IgD-negative memory B cell (primary cell): ENCODE measurements around the gene TNK2. TPM values are rescaled to one million over a fixed set of nuclear protein-coding genes. Genes with fewer than 3 reads are reported as not detected.

Source experiments
- H3K27ac Mint-ChIP-seq, 3 donors: one replicate each; pipeline ENCODE4 v1.8.0; 2020 to 2022; ENCODE audit warnings: mild to moderate bottlenecking in 3 of 3, mixed read lengths in 3 of 3, moderate library complexity in 1 of 3
- H3K27me3 Mint-ChIP-seq: one replicate; pipeline ENCODE4 v1.8.0; 2021; ENCODE audit warnings: mixed read lengths
- H3K36me3 Mint-ChIP-seq: one replicate; pipeline ENCODE4 v1.8.0; 2020; ENCODE audit warnings: mild to moderate bottlenecking, mixed read lengths
- H3K4me1 Mint-ChIP-seq, 3 donors: one replicate each; pipeline ENCODE4 v1.8.0; 2020 to 2022; ENCODE audit warnings: mixed read lengths in 3 of 3, mild to moderate bottlenecking in 1 of 3
- H3K4me3 Mint-ChIP-seq, 4 donors: one replicate each; pipeline ENCODE4 v1.8.0; 2020 to 2022; ENCODE audit warnings: mild to moderate bottlenecking in 4 of 4, mixed read lengths in 4 of 4, moderate library complexity in 3 of 4
- H3K9me3 Mint-ChIP-seq, 3 donors: one replicate each; pipeline ENCODE4 v1.8.0; 2020 to 2021; ENCODE audit warnings: mixed read lengths in 3 of 3, mild to moderate bottlenecking in 1 of 3
- polyA plus RNA-seq: library from polyadenylated mRNA; unstranded; fragments of 300-500 nt; fragmentation: Illumina TruSeq; gene quantifications from one replicate; pipeline ENCODE4 v1.2.3, GENCODE V29; 2021

The TNK2 gene
- polyA plus RNA-seq, 1 donor from 2014 or later: 6.1 TPM

DNA sequence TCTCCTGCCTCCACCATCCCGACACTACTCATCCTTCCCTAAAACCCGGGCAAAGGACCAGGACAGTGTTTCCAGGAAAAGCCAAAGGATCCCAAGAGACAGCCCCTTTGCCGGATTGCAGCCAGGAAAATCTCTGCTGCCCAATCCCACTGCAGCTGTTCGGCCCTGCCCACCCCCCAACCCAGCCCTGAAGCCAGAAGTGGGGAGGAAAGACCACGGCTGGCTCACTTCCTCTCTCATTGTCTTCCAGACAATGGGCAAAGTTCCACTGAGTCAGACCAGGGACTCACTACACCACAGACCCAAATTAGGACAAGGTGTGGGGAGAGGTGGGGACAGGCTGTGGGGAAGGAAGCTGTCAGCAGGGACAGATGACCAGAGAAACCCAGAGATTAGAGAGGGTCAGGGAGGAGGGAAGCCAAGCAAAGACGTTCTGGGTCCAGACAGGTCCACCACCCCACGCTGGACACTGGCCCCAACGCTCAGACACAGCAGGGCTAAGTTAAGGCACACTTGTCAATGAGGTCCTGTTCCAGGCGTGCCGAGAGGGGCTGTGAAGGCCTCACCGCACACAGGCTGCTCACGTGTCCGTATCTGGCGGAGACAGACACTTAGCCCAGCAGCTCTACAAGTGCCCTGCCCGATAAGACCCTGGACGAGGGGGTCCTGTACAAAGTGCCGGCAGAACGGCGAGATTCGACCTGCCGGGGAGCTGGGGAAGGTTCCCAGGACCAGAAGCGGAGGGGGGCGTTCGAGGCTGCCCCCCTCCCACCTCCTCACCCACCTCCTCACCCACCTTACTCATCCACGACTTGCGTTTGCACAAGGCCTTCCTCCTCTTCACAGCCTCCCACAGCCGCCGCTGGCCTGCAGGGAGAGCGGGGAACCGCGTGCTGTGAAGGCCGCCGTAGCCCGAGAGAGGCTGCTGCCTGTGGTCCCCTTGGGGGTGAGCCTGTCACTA is 21.9 kb downstream of the TNK2 start:
- Mint-ChIP-seq H3K4me1 (peaks cover 3 to 4% (median 3%) of the 10 kb centered on the region in 3 donors), H3K36me3 (peaks cover 4% of the 10 kb centered on the region), H3K4me3 (no peak overlapping the region), H3K27ac (peak overlapping the region in 2 of 3 donors; percentile 53 to 62), H3K27me3 (no peaks in the 10 kb centered on the region), H3K9me3 (no peaks in the 10 kb centered on the region)

DNA sequence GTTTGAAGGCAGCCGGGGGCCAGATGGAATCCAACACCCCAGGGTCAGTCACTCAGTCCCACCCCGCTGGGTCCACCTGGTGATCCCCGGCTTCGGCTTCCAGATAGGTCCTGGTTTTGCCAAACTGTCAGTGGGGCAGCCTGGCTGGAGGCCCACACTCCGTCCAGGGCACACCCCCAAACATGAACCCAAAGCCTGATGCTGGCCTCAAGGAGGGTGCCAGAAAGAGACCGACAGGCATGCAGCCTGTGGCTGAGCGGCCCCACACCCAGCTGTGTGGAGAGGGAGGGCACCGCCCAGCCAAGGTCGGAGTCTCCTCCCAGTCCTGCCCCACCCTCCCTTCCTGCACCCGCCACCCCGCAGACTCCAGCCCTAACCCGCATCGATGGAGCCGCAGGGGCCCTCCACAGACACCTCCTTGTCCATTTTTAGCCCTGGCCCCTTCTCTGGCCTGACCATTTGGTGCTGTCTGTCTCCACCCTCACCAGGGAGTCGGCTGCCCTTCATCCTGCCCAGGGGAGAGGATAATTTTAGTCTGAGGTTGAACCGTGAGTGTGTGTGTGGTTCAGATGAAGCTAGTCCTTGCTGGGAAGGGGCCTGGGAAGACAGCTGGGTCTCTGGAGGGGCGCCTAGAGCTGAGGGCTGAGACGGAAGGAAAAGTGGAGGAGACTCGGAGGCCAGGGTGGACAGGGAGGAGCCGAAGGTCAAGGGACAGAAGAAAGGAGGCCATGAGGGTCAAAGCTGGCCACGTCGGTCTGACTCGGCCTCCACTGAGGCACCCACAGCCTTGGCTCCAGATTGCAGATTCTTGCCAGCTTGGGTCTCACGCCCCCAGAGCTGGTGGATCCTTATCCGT is 23.1 kb downstream of the TNK2 start:
- H3K27me3 Mint-ChIP-seq: no peaks in the 10 kb centered on the region
- H3K4me1 Mint-ChIP-seq: peaks cover 2 to 3% (median 2%) of the 10 kb centered on the region in 3 donors
- peaks cover 4% of the 10 kb centered on the region for H3K36me3 Mint-ChIP-seq
- H3K27ac Mint-ChIP-seq: peak overlapping the region in 1 of 3 donors; percentile 32
- no peak overlapping the region for H3K4me3 Mint-ChIP-seq
- no peaks in the 10 kb centered on the region for H3K9me3 Mint-ChIP-seq

DNA sequence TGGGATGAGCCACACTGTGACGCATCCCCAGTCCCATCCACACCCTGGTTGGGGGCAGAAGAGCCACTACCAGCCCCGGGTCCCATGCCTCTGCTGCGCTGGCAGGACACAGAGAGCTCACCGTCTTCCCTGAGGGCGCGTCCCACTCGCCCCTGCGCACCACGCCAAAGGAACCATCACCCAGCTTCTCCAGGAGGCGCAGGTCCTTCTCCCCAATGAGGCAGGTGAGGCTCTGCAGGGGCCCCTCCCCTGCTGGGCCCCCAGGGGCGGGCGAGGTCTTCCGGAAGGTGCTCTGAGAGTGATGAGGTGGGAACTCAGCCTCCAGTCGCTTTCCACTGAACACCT is 23.7 kb downstream of the TNK2 start:
- H3K27me3 Mint-ChIP-seq: no peaks in the 10 kb centered on the region
- no peaks in the 10 kb centered on the region for H3K9me3 Mint-ChIP-seq
- no peak overlapping the region for H3K4me3 Mint-ChIP-seq
- H3K4me1 Mint-ChIP-seq: peaks cover 2 to 3% (median 2%) of the 10 kb centered on the region in 3 donors
- H3K36me3 Mint-ChIP-seq: peaks cover 4% of the 10 kb centered on the region
- no peak overlapping the region for H3K27ac Mint-ChIP-seq

DNA sequence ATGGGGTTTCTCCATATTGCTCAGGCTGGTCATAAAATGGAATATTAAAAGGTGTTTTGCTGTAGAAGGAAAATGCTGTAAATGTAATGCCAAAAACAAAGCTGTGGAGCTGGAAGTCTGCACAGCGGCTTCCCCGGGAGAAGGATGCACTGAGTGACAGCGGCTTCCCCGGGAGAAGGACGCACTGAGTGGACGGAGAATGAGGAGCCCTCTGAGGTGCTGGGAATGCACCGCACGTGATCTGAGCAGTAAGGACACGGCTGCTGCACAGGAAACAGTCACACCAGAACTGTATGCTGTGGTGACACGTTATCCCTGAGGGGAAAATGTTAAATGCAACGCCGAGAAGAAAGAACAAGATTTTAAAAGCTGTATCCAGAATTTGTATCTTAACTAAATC is 24.6 kb downstream of the TNK2 start:
- peaks cover 1 to 3% (median 2%) of the 10 kb centered on the region in 3 donors for H3K4me1 Mint-ChIP-seq
- H3K27ac Mint-ChIP-seq: no peak overlapping the region
- H3K4me3 Mint-ChIP-seq: no peak overlapping the region
- H3K27me3 Mint-ChIP-seq: no peaks in the 10 kb centered on the region
- no peaks in the 10 kb centered on the region for H3K9me3 Mint-ChIP-seq
- peaks cover 4% of the 10 kb centered on the region for H3K36me3 Mint-ChIP-seq

DNA sequence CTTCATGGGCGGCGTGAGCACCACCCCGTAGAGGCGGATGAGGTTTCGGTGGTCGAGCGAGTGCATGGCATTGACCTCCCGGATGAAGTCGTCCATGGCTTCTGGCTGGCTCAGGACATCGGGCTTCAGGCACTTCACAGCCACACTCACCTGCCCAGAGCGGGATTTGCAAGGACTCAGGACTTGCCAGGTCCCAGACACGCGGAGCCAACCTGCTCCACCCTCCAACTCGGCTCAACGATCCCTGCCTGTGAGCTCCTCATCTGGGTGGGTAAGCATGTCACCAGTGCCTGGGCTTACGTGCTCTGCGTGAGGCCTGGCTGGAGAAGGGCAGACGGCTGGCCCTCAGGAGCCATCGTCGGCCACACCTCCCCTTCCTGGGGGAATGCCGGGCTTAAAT is 25.2 kb downstream of the TNK2 start:
- no peaks in the 10 kb centered on the region for H3K27me3 Mint-ChIP-seq
- no peak overlapping the region for H3K4me3 Mint-ChIP-seq
- H3K4me1 Mint-ChIP-seq: peaks cover 0 to 3% (median 2%) of the 10 kb centered on the region in 3 donors
- H3K36me3 Mint-ChIP-seq: peaks cover 4% of the 10 kb centered on the region
- H3K27ac Mint-ChIP-seq: no peak overlapping the region
- H3K9me3 Mint-ChIP-seq: no peaks in the 10 kb centered on the region

DNA sequence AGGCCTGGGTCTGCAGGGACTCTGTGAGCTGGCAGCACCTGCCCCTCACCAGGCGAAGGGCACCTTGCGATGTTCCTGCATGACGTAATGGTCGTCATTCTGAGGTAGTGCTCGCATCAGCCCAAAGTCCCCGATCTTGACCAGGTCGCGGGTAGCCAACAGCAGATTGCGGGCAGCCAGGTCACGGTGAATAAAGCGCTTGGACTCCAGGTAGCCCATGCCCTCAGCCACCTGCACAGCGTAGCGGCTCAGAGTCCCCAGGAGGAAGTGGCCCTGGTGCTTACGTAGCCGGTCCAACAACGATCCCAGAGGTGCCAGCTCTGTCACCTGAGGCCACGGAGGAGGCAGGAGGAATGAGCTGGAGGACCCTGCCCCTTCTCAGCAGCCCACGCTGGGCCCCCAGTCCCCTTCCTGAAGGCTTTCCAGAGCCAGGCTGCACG is 26.3 kb downstream of the TNK2 start:
- Mint-ChIP-seq H3K27me3 (no peaks in the 10 kb centered on the region), H3K9me3 (no peaks in the 10 kb centered on the region), H3K27ac (no peak overlapping the region), H3K36me3 (peaks cover 2% of the 10 kb centered on the region), H3K4me3 (no peak overlapping the region), H3K4me1 (peaks cover 0 to 2% (median 0%) of the 10 kb centered on the region in 3 donors)

DNA sequence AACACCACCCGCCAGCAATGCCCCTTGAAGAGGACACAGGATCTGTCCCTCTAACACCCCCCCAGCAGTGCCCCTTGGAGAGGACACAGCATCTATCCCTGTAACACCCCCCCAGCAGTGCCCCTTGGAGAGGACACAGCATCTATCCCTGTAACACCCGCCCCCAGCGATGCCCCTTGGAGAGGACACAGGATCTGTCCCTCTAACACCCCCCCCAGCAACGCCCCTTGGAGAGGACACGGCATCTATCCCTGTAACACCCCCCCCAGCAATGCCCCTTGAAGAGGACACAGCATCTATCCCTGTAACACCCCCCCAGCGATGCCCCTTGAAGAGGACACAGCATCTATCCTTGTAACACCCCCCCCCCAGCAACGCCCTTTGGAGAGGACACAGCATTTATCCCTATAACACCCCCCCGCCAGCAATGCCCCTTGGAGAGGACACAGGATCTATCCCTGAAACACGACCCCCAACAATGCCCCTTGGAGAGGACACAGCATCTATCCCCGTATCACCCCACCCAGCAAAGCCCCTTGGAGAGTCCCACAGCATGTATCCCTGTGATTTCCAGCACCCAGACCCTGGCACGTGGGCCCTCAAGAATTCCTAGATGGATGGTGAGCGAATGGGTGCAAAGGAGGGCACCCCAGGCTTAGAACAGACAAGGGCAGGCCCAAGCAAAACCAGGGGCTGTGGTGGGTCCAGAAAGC is 26.9 kb downstream of the TNK2 start:
- H3K9me3 Mint-ChIP-seq: no peaks in the 10 kb centered on the region
- H3K27ac Mint-ChIP-seq: no peak overlapping the region
- peaks cover 0 to 2% (median 0%) of the 10 kb centered on the region in 3 donors for H3K4me1 Mint-ChIP-seq
- H3K36me3 Mint-ChIP-seq: peaks cover 2% of the 10 kb centered on the region
- H3K27me3 Mint-ChIP-seq: no peaks in the 10 kb centered on the region
- H3K4me3 Mint-ChIP-seq: no peak overlapping the region

DNA sequence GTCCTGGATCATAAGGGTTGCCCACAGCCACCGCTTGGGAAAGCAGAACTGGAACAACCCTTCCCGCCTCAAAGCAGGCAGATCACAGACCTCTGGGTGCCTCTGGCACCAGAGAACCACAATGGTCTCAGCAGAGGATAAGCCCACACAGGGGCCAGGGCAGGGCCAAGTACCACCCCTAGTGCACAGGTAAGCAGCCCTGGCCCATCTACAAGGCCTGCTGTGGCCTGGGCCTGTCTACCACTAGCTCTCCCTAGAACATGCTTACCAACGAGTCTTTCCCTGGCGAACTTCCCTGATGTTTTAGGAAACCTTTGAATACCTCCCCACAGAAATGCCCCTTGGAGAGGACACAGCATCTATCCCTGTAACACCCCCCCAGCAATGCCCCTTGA is 28.3 kb downstream of the TNK2 start:
- H3K9me3 Mint-ChIP-seq: no peaks in the 10 kb centered on the region
- no peaks in the 10 kb centered on the region for H3K27me3 Mint-ChIP-seq
- peaks cover 2% of the 10 kb centered on the region for H3K36me3 Mint-ChIP-seq
- H3K4me1 Mint-ChIP-seq: peaks cover 0 to 2% (median 0%) of the 10 kb centered on the region in 3 donors
- H3K4me3 Mint-ChIP-seq: no peak overlapping the region
- H3K27ac Mint-ChIP-seq: no peak overlapping the region

DNA sequence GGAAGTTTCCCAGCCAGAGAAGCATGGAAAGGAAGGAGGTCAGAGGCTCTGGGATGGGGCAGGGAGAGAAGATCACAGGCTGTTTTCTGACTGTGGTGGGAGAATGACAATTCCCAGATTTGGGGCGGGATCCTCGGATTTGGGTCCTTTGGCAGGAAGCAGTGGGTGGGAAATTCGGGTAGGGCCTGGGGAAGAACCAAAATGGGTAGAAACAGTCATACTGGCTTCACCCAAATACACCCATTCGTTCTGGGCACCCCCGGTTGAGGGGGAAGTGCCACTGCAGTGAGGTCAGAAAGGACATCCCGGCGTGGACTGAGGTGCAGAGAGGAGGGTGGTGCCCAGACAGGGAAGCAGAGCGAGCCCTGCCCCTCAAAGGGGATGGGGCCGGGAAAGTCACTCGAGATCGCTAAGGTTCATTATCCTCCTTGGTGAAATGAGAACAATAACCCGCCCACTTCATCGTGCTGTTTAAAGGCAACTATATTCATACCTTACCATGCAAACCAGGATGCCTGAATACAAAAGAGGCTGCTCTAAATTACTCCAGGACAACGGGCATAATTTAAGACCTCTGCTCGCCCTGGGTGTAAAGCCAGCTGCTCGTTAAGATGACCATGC is 28.8 kb downstream of the TNK2 start:
- H3K4me1 Mint-ChIP-seq: peaks cover 0 to 2% (median 0%) of the 10 kb centered on the region in 3 donors
- no peak overlapping the region for H3K4me3 Mint-ChIP-seq
- no peaks in the 10 kb centered on the region for H3K9me3 Mint-ChIP-seq
- H3K27ac Mint-ChIP-seq: no peak overlapping the region
- H3K36me3 Mint-ChIP-seq: peaks cover 2% of the 10 kb centered on the region
- no peaks in the 10 kb centered on the region for H3K27me3 Mint-ChIP-seq

DNA sequence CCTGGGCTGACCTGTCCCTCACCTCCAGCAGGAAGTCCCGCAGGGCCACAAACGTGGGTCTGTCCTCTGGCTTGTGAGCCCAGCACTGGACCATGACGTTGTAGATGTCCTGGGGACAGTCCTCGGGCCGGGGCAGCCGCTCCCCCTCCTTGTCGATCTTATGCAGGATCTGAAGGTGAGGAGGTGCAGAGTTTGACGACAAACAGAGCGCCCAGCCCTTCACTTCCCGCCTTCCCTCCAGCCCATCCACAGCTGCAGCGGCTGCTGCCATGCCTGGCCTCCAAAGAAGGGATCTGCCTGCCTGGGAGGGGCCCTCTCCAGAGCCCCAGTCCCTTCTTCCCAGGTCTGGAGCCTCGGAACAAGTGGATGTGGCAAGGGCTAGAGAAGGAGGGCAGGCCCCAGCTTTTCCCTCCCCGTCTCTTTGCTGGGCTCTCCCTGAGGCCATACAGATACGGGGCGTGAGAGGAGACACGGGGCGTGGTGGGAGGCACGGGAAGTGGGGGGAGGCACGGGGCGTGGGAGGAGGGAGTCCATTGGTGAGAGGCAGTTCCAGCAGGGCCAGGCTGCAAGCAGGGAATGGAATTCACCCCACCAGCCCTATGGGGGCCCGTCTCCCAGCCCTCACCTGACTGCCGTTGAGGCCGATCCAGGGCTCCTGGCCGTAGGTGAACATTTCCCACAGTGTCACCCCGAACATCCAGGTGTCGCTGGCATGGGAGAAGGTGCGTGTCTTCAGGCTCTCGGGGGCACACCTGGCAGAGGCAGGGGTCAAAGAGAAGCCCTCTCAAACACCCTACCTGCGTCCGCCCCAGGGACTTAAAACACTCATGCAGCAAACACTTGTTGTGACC is 29.7 kb downstream of the TNK2 start:
- Mint-ChIP-seq H3K9me3 (no peaks in the 10 kb centered on the region), H3K27ac (no peak overlapping the region), H3K4me1 (peaks cover 0 to 2% (median 0%) of the 10 kb centered on the region in 3 donors), H3K4me3 (no peak overlapping the region), H3K27me3 (no peaks in the 10 kb centered on the region), H3K36me3 (no peaks in the 10 kb centered on the region)

DNA sequence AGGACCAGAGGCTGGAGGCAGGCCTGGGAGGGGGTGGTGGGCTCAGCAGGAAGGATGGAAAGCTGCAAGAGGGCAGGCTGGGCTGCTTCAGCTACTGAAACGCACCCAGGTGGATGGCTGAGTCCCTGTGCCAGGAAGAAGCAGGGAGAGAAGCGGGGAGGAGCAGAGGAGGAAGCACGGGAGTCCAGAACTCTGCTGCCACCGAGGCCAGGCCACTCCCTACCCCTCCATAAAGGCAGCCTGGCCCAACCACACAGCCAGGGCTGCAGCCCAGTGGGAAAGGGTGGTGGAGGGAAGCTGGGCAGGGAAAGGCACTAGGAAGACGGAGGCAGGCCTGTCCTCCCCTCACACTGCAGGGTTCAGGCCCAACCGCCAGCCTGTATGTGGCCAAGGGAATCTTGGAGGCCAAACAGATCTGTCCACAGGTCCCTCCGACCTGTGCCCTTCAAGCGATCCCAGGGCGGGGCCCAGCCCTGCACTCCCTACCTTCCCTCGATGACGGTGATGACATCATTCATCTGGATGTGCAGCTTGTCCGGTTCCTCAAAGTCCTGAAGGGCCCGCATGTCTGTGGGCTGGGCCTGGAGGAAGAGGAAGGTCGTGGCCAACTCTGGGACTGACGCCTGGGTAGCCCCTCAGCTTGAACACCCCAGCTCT is 30.5 kb downstream of the TNK2 start:
- Mint-ChIP-seq H3K27ac (peak overlapping the region in 2 of 3 donors; percentile 59 to 69), H3K36me3 (no peaks in the 10 kb centered on the region), H3K4me1 (peaks cover 0 to 2% (median 0%) of the 10 kb centered on the region in 3 donors), H3K27me3 (no peaks in the 10 kb centered on the region), H3K9me3 (no peaks in the 10 kb centered on the region), H3K4me3 (peak overlapping the region in 1 of 4 donors; percentile 27)

DNA sequence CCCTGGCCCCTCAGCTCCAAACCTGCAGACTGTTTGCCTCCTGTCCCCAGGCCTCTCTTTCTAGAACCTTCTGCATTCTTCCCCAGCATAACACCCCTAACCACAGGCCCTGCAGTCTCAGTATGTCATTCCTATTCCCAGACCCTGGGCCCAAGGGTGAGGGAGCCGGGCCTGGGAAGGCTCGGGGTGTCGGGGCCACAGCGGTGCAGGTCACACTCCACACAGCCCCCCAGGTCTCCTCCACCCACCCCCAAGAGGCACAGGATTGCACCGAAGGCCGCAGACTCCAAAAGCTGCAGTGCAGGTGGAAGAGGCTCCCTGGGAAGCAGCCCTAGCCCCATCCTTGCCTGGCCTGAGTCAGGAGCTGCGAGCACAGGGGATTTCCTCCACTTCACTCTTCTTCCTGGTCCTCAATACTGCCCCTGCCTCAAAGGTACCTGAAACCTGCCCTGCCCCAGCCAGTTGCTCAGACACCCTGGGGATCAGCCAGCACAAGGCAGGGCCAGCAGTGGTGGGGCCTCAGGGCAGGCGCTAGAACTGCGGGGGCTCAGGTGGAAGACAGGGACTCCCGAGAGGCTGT is 31.1 kb downstream of the TNK2 start:
- Mint-ChIP-seq H3K9me3 (no peaks in the 10 kb centered on the region), H3K4me1 (peaks cover 0 to 2% (median 0%) of the 10 kb centered on the region in 3 donors), H3K27me3 (no peaks in the 10 kb centered on the region), H3K36me3 (no peaks in the 10 kb centered on the region), H3K4me3 (no peak overlapping the region), H3K27ac (peak overlapping the region in 2 of 3 donors; percentile 59 to 69)
